HG02763 (cell line): ENCODE measurements around the gene KRTAP7-1.

Experiments used
- ATAC-seq: cut with Tn5 transposase; IDR thresholded peaks from one replicate; pipeline ENCODE4 v1.9.1; 2021; ENCODE audit warnings: mild to moderate bottlenecking, moderate library complexity; ENCODE audit not compliant: unreplicated experiment

The KRTAP7-1 gene

GRCh38 chr21:30829659-30830058 is at the start of gene KRTAP7-1:
TSS of gene KRTAP7-1 (minus strand) at chr21:30829759. CDS start at chr21:30829698, 61 bp downstream.
- no peak for ATAC-seq

- ATAC-seq = no peak
These were observed 45.0 kb upstream of the KRTAP7-1 start for GRCh38 chr21:30874526-30874925.

GRCh38 chr21:30847627-30848500 is 18.3 kb upstream of the KRTAP7-1 start:
- no peak for ATAC-seq

- no peak for ATAC-seq
These were observed 13.4 kb upstream of the KRTAP7-1 start for GRCh38 chr21:30842990-30843389.

GRCh38 chr21:30839304-30839703 is 9.7 kb upstream of the KRTAP7-1 start:
- no peak for ATAC-seq

GRCh38 chr21:30838536-30838935 is 9.0 kb upstream of the KRTAP7-1 start:
- no peak for ATAC-seq

- ATAC-seq = no peak
These were observed 1.7 kb upstream of the KRTAP7-1 start for GRCh38 chr21:30831194-30831765.

- ATAC-seq = no peak
These were observed 10.5 kb downstream of the KRTAP7-1 start for GRCh38 chr21:30818837-30819610.

GRCh38 chr21:30813174-30813573 is 16.4 kb downstream of the KRTAP7-1 start, which contains the start of gene KRTAP8-1:
TSS of gene KRTAP8-1 (minus strand) at chr21:30813274. CDS start at chr21:30813220, 54 bp downstream.
- ATAC-seq = no peak

- no peak for ATAC-seq
These were observed 29.0 kb downstream of the KRTAP7-1 start for GRCh38 chr21:30800605-30801004.

- no peak for ATAC-seq
These were observed 35.8 kb downstream of the KRTAP7-1 start for GRCh38 chr21:30793581-30794314.

GRCh38 chr21:30779249-30779648 is 50.3 kb downstream of the KRTAP7-1 start:
- no peak for ATAC-seq
